Suppressor macrophage (primary cell): ENCODE results near the gene NKAPL.
A peak's percentile ranks its signal among the peaks of the same experiment; 100 is the strongest.

ENCODE experiments used
- DNase-seq, 4 experiments: peaks; one replicate each; pipeline ENCODE4 v3.0.0-alpha.2; 2020 to 2022
- total RNA-seq, 17 experiments: gene quantifications; one replicate each; lab custom pipeline; 2026; ENCODE audit warnings: mixed read lengths in 6 of 17, inconsistent platforms in 3 of 17; lab: John Stamatoyannopoulos, UW

Gene NKAPL
- total RNA-seq: 0.13 to 1.3 (median 0.34) reads per million in 17 experiments

- DNase-seq: peak; percentile 84 to 91 (median 90)
These were observed at the start of gene NKAPL for GRCh38 chr6:28258877-28259777. TSS of gene NKAPL (plus strand) at chr6:28259297. CDS start at chr6:28259372, 75 bp downstream.

GRCh38 chr6:28209753-28210535 lies 49.2 kb upstream of the NKAPL start:
- peak in 2 of 4 experiments; percentile 18 to 20 for DNase-seq

GRCh38 chr6:28211840-28212509 lies 47.1 kb upstream of the NKAPL start:
- DNase-seq: no peak

- DNase-seq: peak; percentile 60 to 82 (median 70)
These were observed 46.4 kb upstream of the NKAPL start for GRCh38 chr6:28212510-28213212.

- no peak for DNase-seq
These were observed 45.9 kb upstream of the NKAPL start for GRCh38 chr6:28213213-28213523.

- DNase-seq: peak in 1 of 4 experiments; percentile 31
These were observed 43.7 kb upstream of the NKAPL start for GRCh38 chr6:28215425-28215824.

GRCh38 chr6:28217890-28218289 lies 41.2 kb upstream of the NKAPL start:
- DNase-seq: no peak

- peak; percentile 76 to 90 (median 82) for DNase-seq
These were observed 40.5 kb upstream of the NKAPL start for GRCh38 chr6:28218312-28219248.

GRCh38 chr6:28220257-28221133 lies 38.6 kb upstream of the NKAPL start:
- no peak for DNase-seq

GRCh38 chr6:28224131-28225055 lies 34.7 kb upstream of the NKAPL start:
- no peak for DNase-seq

GRCh38 chr6:28225056-28225834 lies 33.9 kb upstream of the NKAPL start, which contains the start of gene ZSCAN9:
TSS of gene ZSCAN9 (plus strand) at chr6:28225275. CDS start at chr6:28227085, 1,810 bp downstream.
- peak; percentile 79 to 92 (median 88) for DNase-seq

- no peak for DNase-seq
These were observed 32.6 kb upstream of the NKAPL start for GRCh38 chr6:28226460-28226859.

- no peak for DNase-seq
These were observed 26.3 kb upstream of the NKAPL start for GRCh38 chr6:28232785-28233184.

- peak in 3 of 4 experiments; percentile 30 to 58 (median 50) for DNase-seq
These were observed 23.1 kb upstream of the NKAPL start for GRCh38 chr6:28235912-28236452.

- no peak for DNase-seq
These were observed 19.5 kb upstream of the NKAPL start for GRCh38 chr6:28239636-28240035.

GRCh38 chr6:28240471-28240870 lies 18.6 kb upstream of the NKAPL start:
- peak in 2 of 4 experiments; percentile 27 to 37 for DNase-seq

- DNase-seq: no peak
These were observed 15.2 kb upstream of the NKAPL start for GRCh38 chr6:28243946-28244345.
